Measurements from ENCODE around the gene SPATA13.

Gene SPATA13

GRCh38 chr13:24237356-24237755, 76.8 kb downstream of the SPATA13 start:
- TF ChIP-seq POLR2A (IDR thresholded peaks at IDR 0.05; ENCODE audit: low read depth, low read length): no peak
- FAIRE-seq (no peak), DNase-seq (ENCODE audit: insufficient read length, low spot score) (no peak)

GRCh38 chr13:24241336-24241735, 80.8 kb downstream of the SPATA13 start:
- DNase-seq (ENCODE audit: insufficient read length, low spot score) (no peak), FAIRE-seq (no peak)
- TF ChIP-seq POLR2A (IDR thresholded peaks at IDR 0.05; ENCODE audit: low read depth, low read length): no peak

- DNase-seq (ENCODE audit: insufficient read length, low spot score) (no peak), FAIRE-seq (no peak)
- TF ChIP-seq POLR2A (IDR thresholded peaks at IDR 0.05; ENCODE audit: low read depth, low read length): no peak
These were observed 81.6 kb downstream of the SPATA13 start for GRCh38 chr13:24242100-24242499.

- TF ChIP-seq POLR2A (IDR thresholded peaks at IDR 0.05; ENCODE audit: low read depth, low read length): no peak
- DNase-seq (ENCODE audit: insufficient read length, low spot score) (no peak), FAIRE-seq (no peak)
These were observed 82.8 kb downstream of the SPATA13 start for GRCh38 chr13:24243302-24243701.

GRCh38 chr13:24244802-24245201, 84.3 kb downstream of the SPATA13 start:
- no peak for TF ChIP-seq POLR2A (IDR thresholded peaks at IDR 0.05; ENCODE audit: low read depth, low read length)
- FAIRE-seq: no peak
- no peak for DNase-seq (ENCODE audit: insufficient read length, low spot score)

GRCh38 chr13:24247016-24247415, 86.5 kb downstream of the SPATA13 start:
- FAIRE-seq (no peak), DNase-seq (ENCODE audit: insufficient read length, low spot score) (no peak)
- no peak for TF ChIP-seq POLR2A (IDR thresholded peaks at IDR 0.05; ENCODE audit: low read depth, low read length)

GRCh38 chr13:24249624-24250023, 89.1 kb downstream of the SPATA13 start:
- DNase-seq (ENCODE audit: insufficient read length, low spot score) (no peak), FAIRE-seq (no peak)
- no peak for TF ChIP-seq POLR2A (IDR thresholded peaks at IDR 0.05; ENCODE audit: low read depth, low read length)

GRCh38 chr13:24250376-24251057, 90.0 kb downstream of the SPATA13 start:
- no peak for TF ChIP-seq POLR2A (IDR thresholded peaks at IDR 0.05; ENCODE audit: low read depth, low read length)
- DNase-seq (ENCODE audit: insufficient read length, low spot score) (no peak), FAIRE-seq (no peak)

- TF ChIP-seq POLR2A (IDR thresholded peaks at IDR 0.05; ENCODE audit: low read depth, low read length): no peak
- DNase-seq (ENCODE audit: insufficient read length, low spot score) (no peak), FAIRE-seq (no peak)
These were observed 91.0 kb downstream of the SPATA13 start for GRCh38 chr13:24251525-24251924.

- TF ChIP-seq POLR2A (IDR thresholded peaks at IDR 0.05; ENCODE audit: low read depth, low read length): no peak
- FAIRE-seq: no peak
These were observed 91.6 kb downstream of the SPATA13 start for GRCh38 chr13:24252136-24252535.

GRCh38 chr13:24253520-24254145, 93.1 kb downstream of the SPATA13 start:
- no peak for TF ChIP-seq POLR2A (IDR thresholded peaks at IDR 0.05; ENCODE audit: low read depth, low read length)
- DNase-seq (ENCODE audit: insufficient read length, low spot score) (no peak), FAIRE-seq (no peak)

More at GRCh38 chr13:24252136-24252535, 91.6 kb downstream of the SPATA13 start:
- DNase-seq (ENCODE audit: insufficient read length, low spot score): no peak

- FAIRE-seq (no peak), DNase-seq (ENCODE audit: insufficient read length, low spot score) (no peak)
- no peak for TF ChIP-seq POLR2A (IDR thresholded peaks at IDR 0.05; ENCODE audit: low read depth, low read length)
These were observed 93.8 kb downstream of the SPATA13 start for GRCh38 chr13:24254146-24254841.

GRCh38 chr13:24257497-24257896, 97.0 kb downstream of the SPATA13 start:
- no peak for TF ChIP-seq POLR2A (IDR thresholded peaks at IDR 0.05; ENCODE audit: low read depth, low read length)
- no peak for FAIRE-seq
- no peak for DNase-seq (ENCODE audit: insufficient read length, low spot score)

- DNase-seq (ENCODE audit: insufficient read length, low spot score) (no peak), FAIRE-seq (no peak)
- no peak for TF ChIP-seq POLR2A (IDR thresholded peaks at IDR 0.05; ENCODE audit: low read depth, low read length)
These were observed 101.0 kb downstream of the SPATA13 start for GRCh38 chr13:24261566-24261965.

- no peak for DNase-seq (ENCODE audit: insufficient read length, low spot score)
- FAIRE-seq: no peak
These were observed 103.1 kb downstream of the SPATA13 start for GRCh38 chr13:24263632-24264031.

More at GRCh38 chr13:24263632-24264031, 103.1 kb downstream of the SPATA13 start:
- TF ChIP-seq POLR2A (IDR thresholded peaks at IDR 0.05; ENCODE audit: low read depth, low read length): no peak
